Caco-2 (cell line): Measurements from ENCODE around the gene NPTN. TPM values are rescaled to one million over a fixed set of nuclear protein-coding genes. Genes with fewer than 3 reads are reported as not detected.

ENCODE experiments used
- BruUV-seq: library from RNA; stranded (reverse); fragments of 400-500 nt; replicated peaks from 2 replicates; lab custom pipeline; 2021; lab: Mats Ljungman, UMichigan
- CTCF ChIA-PET: fragments of 300-600 bp; sonication (Branson Sonifier 250); formaldehyde crosslinking; loops from one replicate; lab custom pipeline; 2022; ENCODE audit warnings: antibody characterized with exemption; lab: Charles Lee
- POLR2A ChIA-PET: fragments of 300-600 bp; sonication (Branson Sonifier 250); formaldehyde crosslinking; loops from one replicate; lab custom pipeline; 2022; ENCODE audit warnings: antibody characterized with exemption; lab: Charles Lee
- DNase-seq, 2 experiments: peaks; one replicate each; pipeline versions ENCODE4 v3.0.0 to v3.0.0-alpha.2; 2020 to 2022
- H3K27me3 ChIP-seq: replicated peaks from 2 replicates; pipeline ENCODE4 v1.6.0; 2011; ENCODE audit warnings: low read length; ENCODE audit not compliant: control insufficient read depth, insufficient read depth
- H3K36me3 ChIP-seq: 2 replicates; pipeline ENCODE4 v1.5.1; 2011; ENCODE audit warnings: low read length; ENCODE audit not compliant: control insufficient read depth, insufficient read depth
- H3K4me1 ChIP-seq: fragments of 250-450 bp; sonication (Bioruptor Pico); 2 replicates; pipeline ENCODE4 v1.5.1; 2020; ENCODE audit warnings: mild to moderate bottlenecking
- H3K4me3 ChIP-seq: 2 replicates; pipeline ENCODE4 v1.5.1; 2011; ENCODE audit warnings: low read depth, mild to moderate bottlenecking, control low read depth, low read length
- H3K9me3 ChIP-seq: fragments of 250-450 bp; sonication (Bioruptor Pico); 2 replicates; pipeline ENCODE4 v1.5.1; 2020; ENCODE audit warnings: mild to moderate bottlenecking, moderate library complexity
- H3K27ac Mint-ChIP-seq: one replicate; pipeline ENCODE4 v1.8.0; 2022; ENCODE audit warnings: mixed read lengths; ENCODE audit not compliant: unreplicated experiment
- H3K27me3 Mint-ChIP-seq: one replicate; pipeline ENCODE4 v1.8.0; 2022; ENCODE audit warnings: mixed read lengths; ENCODE audit not compliant: insufficient read depth, unreplicated experiment
- H3K36me3 Mint-ChIP-seq: one replicate; pipeline ENCODE4 v1.8.0; 2022; ENCODE audit warnings: mild to moderate bottlenecking, mixed read lengths; ENCODE audit not compliant: insufficient read depth, unreplicated experiment
- H3K4me1 Mint-ChIP-seq: one replicate; pipeline ENCODE4 v1.8.0; 2022; ENCODE audit warnings: low read depth, mixed read lengths; ENCODE audit not compliant: unreplicated experiment
- H3K4me3 Mint-ChIP-seq: one replicate; pipeline ENCODE4 v1.8.0; 2022; ENCODE audit warnings: mild to moderate bottlenecking, moderate library complexity, mixed read lengths; ENCODE audit not compliant: unreplicated experiment
- H3K9me3 Mint-ChIP-seq: one replicate; pipeline ENCODE4 v1.8.0; 2022; ENCODE audit warnings: mixed read lengths; ENCODE audit not compliant: unreplicated experiment
- CTCF ChIP-seq, 2 experiments: fragments of 200-600 bp in 1 of 2; IDR thresholded peaks; 1 replicate in 1 of 2; 2 replicates in 1 of 2; pipeline versions ENCODE4 v1.5.1 to v1.8.0; 2011 to 2022; ENCODE audit warnings: antibody characterized with exemption in 1 of 2, control low read depth in 1 of 2, inconsistent platforms in 1 of 2, low read depth in 1 of 2, low read length in 1 of 2, mild to moderate bottlenecking in 1 of 2, moderate library complexity in 1 of 2; ENCODE audit not compliant: insufficient read depth in 1 of 2, severe bottlenecking in 1 of 2, unreplicated experiment in 1 of 2
- intact Hi-C: fragments of 100-400 bp; cut with micrococcal nuclease; formaldehyde crosslinking; loops from one replicate; pipeline ENCODE4 v1.10.0; 2022; ENCODE audit not compliant: unreplicated experiment
- total RNA-seq: library from RNA; stranded (reverse); gene quantifications from 2 replicates; pipeline ENCODE4 v1.2.3, GENCODE V29; 2022

Gene NPTN
- total RNA-seq, 1 experiment from 2014 or later, result 124 TPM

- no peaks in the 10 kb centered on the region for H3K9me3 Mint-ChIP-seq
- peaks cover 9% of the 10 kb centered on the region for H3K36me3 ChIP-seq
- H3K4me1 ChIP-seq, result peaks cover 30% of the 10 kb centered on the region
- H3K27ac Mint-ChIP-seq, result no peak overlapping the region
- POLR2A ChIA-PET, result no interaction called here
- intact Hi-C loops, result no loop called here
- H3K9me3 ChIP-seq, result no peaks in the 10 kb centered on the region
- H3K4me3 ChIP-seq, result no peak overlapping the region
- no peak for DNase-seq
- CTCF ChIA-PET, result interaction anchor here (0.8 to 1.7 kb wide), 2 partner anchors 32 to 62 kb away, joined by 3 to 4 read pairs; no protein-coding TSS in a partner anchor
- H3K36me3 Mint-ChIP-seq, result peaks cover 32% of the 10 kb centered on the region
- TF ChIP-seq CTCF (IDR thresholded peaks at IDR 0.05; ENCODE audit: insufficient read depth in 1 of 2, low read depth in 1 of 2, low read length in 1 of 2, severe bottlenecking in 1 of 2, unreplicated experiment in 1 of 2), result no peak
- peaks cover 23% of the 10 kb centered on the region for H3K4me1 Mint-ChIP-seq
- no peak overlapping the region for H3K4me3 Mint-ChIP-seq
- no TSS peak for BruUV-seq
- no peaks in the 10 kb centered on the region for H3K27me3 Mint-ChIP-seq
- no peaks in the 10 kb centered on the region for H3K27me3 ChIP-seq
Observed at GRCh38 chr15:73569361-73569760, 63.8 kb downstream of the NPTN start.

- intact Hi-C loops, result no loop called here
- DNase-seq, result no peak
- BruUV-seq, result no TSS peak
- Mint-ChIP-seq H3K4me3 (no peak overlapping the region), H3K27me3 (no peaks in the 10 kb centered on the region), H3K27ac (no peak overlapping the region), H3K9me3 (no peaks in the 10 kb centered on the region), H3K36me3 (peaks cover 32% of the 10 kb centered on the region), H3K4me1 (peaks cover 16% of the 10 kb centered on the region)
- Histone ChIP-seq H3K36me3 (peaks cover 9% of the 10 kb centered on the region), H3K27me3 (no peaks in the 10 kb centered on the region), H3K9me3 (no peaks in the 10 kb centered on the region), H3K4me3 (no peak overlapping the region), H3K4me1 (peaks cover 25% of the 10 kb centered on the region)
- no peak for TF ChIP-seq CTCF (IDR thresholded peaks at IDR 0.05; ENCODE audit: insufficient read depth in 1 of 2, low read depth in 1 of 2, low read length in 1 of 2, severe bottlenecking in 1 of 2, unreplicated experiment in 1 of 2)
- CTCF ChIA-PET, result interaction anchor here (1.7 kb wide), 1 partner anchor 33 kb away, joined by 3 read pairs; no protein-coding TSS in a partner anchor
- POLR2A ChIA-PET, result no interaction called here
Observed at GRCh38 chr15:73568564-73569280, 64.5 kb downstream of the NPTN start.

GRCh38 chr15:73567020-73567419 is 66.2 kb downstream of the NPTN start:
- Histone ChIP-seq H3K4me1 (0 out of 2 replicates have a peak, but pooled peaks cover 8% of the 10 kb centered on the region), H3K27me3 (no peaks in the 10 kb centered on the region), H3K9me3 (no peaks in the 10 kb centered on the region), H3K36me3 (peaks cover 11% of the 10 kb centered on the region), H3K4me3 (no peak overlapping the region)
- peaks cover 45% of the 10 kb centered on the region for H3K36me3 Mint-ChIP-seq
- no TSS peak for BruUV-seq
- no peaks in the 10 kb centered on the region for H3K27me3 Mint-ChIP-seq
- no peak overlapping the region for H3K27ac Mint-ChIP-seq
- H3K4me3 Mint-ChIP-seq, result no peak overlapping the region
- no peaks in the 10 kb centered on the region for H3K9me3 Mint-ChIP-seq
- ChIA-PET POLR2A (no interaction called here), CTCF (interaction anchor here (0.5 kb wide), 1 partner anchor 28 kb away, joined by 3 read pairs; no protein-coding TSS in a partner anchor)
- DNase-seq, result no peak
- intact Hi-C loops, result no loop called here
- TF ChIP-seq CTCF (IDR thresholded peaks at IDR 0.05; ENCODE audit: insufficient read depth in 1 of 2, low read depth in 1 of 2, low read length in 1 of 2, severe bottlenecking in 1 of 2, unreplicated experiment in 1 of 2), result no peak
- H3K4me1 Mint-ChIP-seq, result peaks cover 9% of the 10 kb centered on the region
